CMK (cell line): ENCODE data around the gene KLK8.

Experiments
- DNase-seq: peaks from one replicate; pipeline ENCODE4 v3.0.0-alpha.2; 2010; ENCODE audit warnings: low read depth

Gene KLK8

GRCh38 chr19:51001515-51001914, at the start of gene KLK8:
KLK8 (minus strand) TSS chr19:51001604; CDS start chr19:51001167, 437 bp downstream.
- no peak for DNase-seq

- no peak for DNase-seq
These were observed 45.6 kb upstream of the KLK8 start for GRCh38 chr19:51047031-51047335.

- no peak for DNase-seq
These were observed 42.9 kb upstream of the KLK8 start for GRCh38 chr19:51044327-51044726.

- no peak for DNase-seq
These were observed 42.1 kb upstream of the KLK8 start for GRCh38 chr19:51043497-51043896.

- no peak for DNase-seq
These were observed 38.7 kb upstream of the KLK8 start for GRCh38 chr19:51040151-51040550.

GRCh38 chr19:51036519-51036918, 35.1 kb upstream of the KLK8 start:
- no peak for DNase-seq

GRCh38 chr19:51034704-51035103, 33.3 kb upstream of the KLK8 start, which contains the start of gene KLK12:
KLK12 (minus strand) TSS chr19:51035002; CDS start chr19:51034621, 381 bp downstream.
- DNase-seq: no peak

- DNase-seq: no peak
These were observed 30.4 kb upstream of the KLK8 start for GRCh38 chr19:51031880-51032225.

GRCh38 chr19:51031220-51031879, 29.9 kb upstream of the KLK8 start:
- DNase-seq: no peak

- no peak for DNase-seq
These were observed 29.2 kb upstream of the KLK8 start for GRCh38 chr19:51030631-51031030.

GRCh38 chr19:51029718-51030117, 28.3 kb upstream of the KLK8 start:
- DNase-seq: no peak

GRCh38 chr19:51027873-51028272, 26.5 kb upstream of the KLK8 start:
- no peak for DNase-seq

GRCh38 chr19:51027126-51027806, 25.9 kb upstream of the KLK8 start:
- no peak for DNase-seq

- no peak for DNase-seq
These were observed 25.1 kb upstream of the KLK8 start, which contains the start of gene KLK11 for GRCh38 chr19:51026554-51026831. KLK11 (minus strand) TSS chr19:51026616; CDS start chr19:51025631, 985 bp downstream.

GRCh38 chr19:51025809-51026553, 24.6 kb upstream of the KLK8 start:
- DNase-seq: no peak

- no peak for DNase-seq
These were observed 24.0 kb upstream of the KLK8 start for GRCh38 chr19:51025401-51025800.

- DNase-seq: no peak
These were observed 23.5 kb upstream of the KLK8 start for GRCh38 chr19:51024924-51025323.

GRCh38 chr19:51023946-51024345, 22.5 kb upstream of the KLK8 start:
- no peak for DNase-seq

GRCh38 chr19:51022526-51022925, 21.1 kb upstream of the KLK8 start:
- DNase-seq: no peak

GRCh38 chr19:51020988-51021651, 19.7 kb upstream of the KLK8 start:
- DNase-seq: no peak

- no peak for DNase-seq
These were observed 18.1 kb upstream of the KLK8 start, which contains the start of gene KLK10 for GRCh38 chr19:51019544-51019925. KLK10 (minus strand) TSS chr19:51019709; CDS start chr19:51019130, 579 bp downstream.

- DNase-seq: no peak
These were observed 17.5 kb upstream of the KLK8 start for GRCh38 chr19:51018745-51019543.
